Activated T-helper 2 cell treated with anti-CD3 and anti-CD28 coated beads, Interferon-gamma antibody, Interleukin-2, Interleukin-4, amounts not matched to agents 10 μg/mL and 5 μg/mL and 100 μg/mL, durations not matched to agents 14 hours and 24 hours and 36 hours (primary cell): Measurements from ENCODE around the gene CMTM1. TPM values are rescaled to one million over a fixed set of nuclear protein-coding genes. Genes with fewer than 3 reads are reported as not detected.
"Not testable (repeated sequence)": the region's sequence is repeated elsewhere in the genome, so short reads cannot be mapped to it uniquely, and the experiment has no call there.

Source experiments
- DNase-seq: peaks from one replicate; pipeline ENCODE4 v3.0.0; 2021; ENCODE audit warnings: low spot score
- H3K27ac Mint-ChIP-seq: one replicate; pipeline ENCODE4 v1.8.0; 2021; ENCODE audit warnings: mixed read lengths
- H3K27me3 Mint-ChIP-seq: one replicate; pipeline ENCODE4 v1.8.0; 2021; ENCODE audit warnings: low read depth, mixed read lengths
- H3K36me3 Mint-ChIP-seq: one replicate; pipeline ENCODE4 v1.8.0; 2021; ENCODE audit warnings: low read depth, mixed read lengths
- H3K4me1 Mint-ChIP-seq: one replicate; pipeline ENCODE4 v1.8.0; 2021; ENCODE audit warnings: low read depth, mixed read lengths
- H3K4me3 Mint-ChIP-seq: one replicate; pipeline ENCODE4 v1.8.0; 2021; ENCODE audit warnings: low read depth, mild to moderate bottlenecking, moderate library complexity, mixed read lengths
- H3K9me3 Mint-ChIP-seq: one replicate; pipeline ENCODE4 v1.8.0; 2021; ENCODE audit warnings: mixed read lengths
- intact Hi-C: fragments of 100-400 bp; cut with micrococcal nuclease; formaldehyde crosslinking; loops from one replicate; pipeline ENCODE4 v1.15.1; 2023
- total RNA-seq: library from RNA; stranded (reverse); gene quantifications from 2 replicates; pipeline ENCODE4 v1.2.3, GENCODE V29; 2022

CMTM1 gene
- total RNA-seq, 1 donor from 2014 or later, result 10.7 TPM

DNA sequence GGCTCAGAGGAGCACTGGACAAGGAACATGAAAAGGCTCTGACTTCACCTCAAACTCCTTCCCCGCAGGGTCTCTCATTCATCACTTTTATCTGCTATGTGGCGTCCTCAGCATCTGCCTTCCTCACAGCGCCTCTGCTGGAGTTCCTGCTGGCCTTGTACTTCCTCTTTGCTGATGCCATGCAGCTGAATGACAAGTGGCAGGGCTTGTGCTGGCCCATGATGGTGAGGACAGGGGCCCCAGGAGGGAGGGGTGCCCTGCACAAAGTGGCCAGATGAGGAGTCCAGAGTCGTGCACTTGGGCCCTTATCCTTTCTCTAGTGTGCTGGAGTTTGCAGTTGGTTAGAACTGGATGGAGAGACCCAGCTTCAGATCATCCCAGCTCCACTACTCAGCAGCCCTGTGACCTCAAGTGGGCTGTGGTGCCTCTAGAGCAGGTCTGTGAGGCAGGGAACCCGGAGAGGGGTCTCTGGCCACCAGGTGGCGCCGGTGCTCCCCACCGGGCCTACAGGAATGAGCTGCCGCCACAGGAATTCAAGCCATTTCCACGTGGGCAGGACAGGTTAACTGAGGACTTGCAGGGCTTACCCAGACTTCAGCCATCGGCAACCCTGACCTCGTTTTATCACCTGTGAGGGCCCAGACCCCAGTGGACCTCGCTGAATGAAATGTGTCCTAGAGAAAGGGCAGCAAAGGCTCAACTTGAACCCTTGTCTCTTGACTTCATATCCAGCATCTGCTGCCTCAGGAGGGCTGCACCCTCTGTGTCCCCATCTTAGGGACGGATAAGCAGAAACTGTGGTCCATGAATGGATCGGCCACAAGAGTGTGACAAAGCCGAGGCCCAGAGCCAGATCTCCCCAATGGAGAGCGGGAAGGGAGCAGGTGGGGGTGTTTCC lies 42.3 kb downstream of the CMTM1 start:
- H3K27me3 Mint-ChIP-seq, result no peaks in the 10 kb centered on the region
- H3K4me1 Mint-ChIP-seq, result peaks cover 27% of the 10 kb centered on the region
- peak overlapping the region; percentile 68 for H3K27ac Mint-ChIP-seq
- peak overlapping the region; percentile 57 for H3K4me3 Mint-ChIP-seq
- no peaks in the 10 kb centered on the region for H3K9me3 Mint-ChIP-seq
- peak; percentile 72 for DNase-seq
- intact Hi-C loops, result loop anchor here (5.0 kb wide), 3 partner anchors 89 to 264 kb away; partner anchors contain the start of gene CMTM4
- peaks cover 60% of the 10 kb centered on the region for H3K36me3 Mint-ChIP-seq

GRCh38 chr16:66609139-66609510 lies 42.9 kb downstream of the CMTM1 start:
- Mint-ChIP-seq H3K27ac (no peak overlapping the region), H3K27me3 (no peaks in the 10 kb centered on the region), H3K4me1 (peaks cover 22% of the 10 kb centered on the region), H3K9me3 (no peaks in the 10 kb centered on the region), H3K4me3 (no peak overlapping the region), H3K36me3 (peaks cover 60% of the 10 kb centered on the region)
- DNase-seq, result no peak
- intact Hi-C loops, result loop anchor here (5.0 kb wide), 3 partner anchors 88 to 263 kb away; partner anchors contain the start of gene CMTM4

DNA sequence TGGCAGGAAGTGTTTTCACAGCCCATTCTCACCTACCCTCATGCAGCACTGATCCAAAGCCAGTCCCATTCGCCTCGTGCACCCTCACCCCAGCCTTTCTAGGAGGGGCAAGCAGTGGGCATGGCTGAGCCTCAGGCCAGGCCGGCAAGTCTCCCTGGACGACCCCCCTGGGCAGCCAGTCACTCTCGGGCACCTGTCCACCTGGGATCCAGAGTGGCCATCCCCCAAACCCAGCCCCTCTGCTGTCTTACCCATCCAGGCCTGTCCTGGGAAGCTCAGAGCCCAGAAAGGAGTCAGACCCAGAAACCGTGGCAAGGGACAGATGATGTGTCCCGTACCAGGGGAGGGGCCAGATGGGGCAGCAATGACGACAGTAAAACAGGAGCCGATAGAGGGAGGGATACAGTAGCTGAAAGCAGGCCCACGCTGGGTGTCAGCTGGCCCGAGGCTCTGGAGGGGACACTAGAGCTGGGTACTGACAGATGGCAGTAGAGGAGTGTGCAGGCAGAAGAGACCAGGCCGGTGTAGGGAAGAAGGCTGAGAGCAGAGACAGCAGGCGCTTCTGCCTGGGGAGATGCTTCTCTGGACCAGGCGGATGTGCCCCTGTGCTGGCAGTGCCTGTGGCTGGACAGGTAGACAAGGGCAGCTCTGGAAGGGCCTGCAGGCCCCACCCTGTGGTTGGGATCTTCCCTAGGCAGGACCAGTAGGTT lies 44.0 kb downstream of the CMTM1 start:
- Mint-ChIP-seq H3K4me1 (peaks cover 22% of the 10 kb centered on the region), H3K9me3 (no peaks in the 10 kb centered on the region), H3K27ac (no peak overlapping the region), H3K4me3 (no peak overlapping the region), H3K27me3 (no peaks in the 10 kb centered on the region), H3K36me3 (peaks cover 65% of the 10 kb centered on the region)
- intact Hi-C loops, result no loop called here
- no peak for DNase-seq

DNA sequence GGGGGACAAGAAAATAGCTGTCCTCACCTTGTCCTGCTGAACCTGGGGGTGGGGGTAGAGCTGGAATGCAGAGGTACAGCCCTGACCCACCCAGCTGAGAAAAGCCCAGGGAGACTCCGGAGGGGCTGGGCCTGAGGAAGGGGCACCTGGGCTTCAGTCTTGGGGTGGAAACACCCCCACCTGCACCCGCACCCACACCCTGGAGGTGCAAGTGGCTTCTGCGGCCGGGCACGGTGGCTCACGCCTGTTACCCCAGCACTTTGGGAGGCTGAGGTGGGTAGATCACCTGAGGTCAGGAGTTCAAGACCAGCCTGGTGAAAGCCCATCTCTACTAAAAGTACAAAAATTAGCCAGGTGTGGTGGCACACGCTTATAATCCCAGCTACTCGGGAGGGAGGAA lies 45.7 kb downstream of the CMTM1 start:
- H3K27ac Mint-ChIP-seq, DNase-seq, H3K27me3 Mint-ChIP-seq, intact Hi-C loops, H3K4me3 Mint-ChIP-seq, H3K9me3 Mint-ChIP-seq: not testable (repeated sequence)
- peaks cover 59% of the 10 kb centered on the region for H3K36me3 Mint-ChIP-seq
- peaks cover 14% of the 10 kb centered on the region for H3K4me1 Mint-ChIP-seq

GRCh38 chr16:66612422-66612821 lies 46.2 kb downstream of the CMTM1 start:
- peaks cover 14% of the 10 kb centered on the region for H3K4me1 Mint-ChIP-seq
- no peaks in the 10 kb centered on the region for H3K9me3 Mint-ChIP-seq
- DNase-seq, result no peak
- H3K36me3 Mint-ChIP-seq, result peaks cover 54% of the 10 kb centered on the region
- H3K27me3 Mint-ChIP-seq, result no peaks in the 10 kb centered on the region
- H3K27ac Mint-ChIP-seq, result no peak overlapping the region
- H3K4me3 Mint-ChIP-seq, result no peak overlapping the region
- intact Hi-C loops, result no loop called here

GRCh38 chr16:66614161-66614802 lies 48.0 kb downstream of the CMTM1 start:
- H3K4me3 Mint-ChIP-seq, result no peak overlapping the region
- no peak for DNase-seq
- H3K36me3 Mint-ChIP-seq, result peaks cover 37% of the 10 kb centered on the region
- H3K27ac Mint-ChIP-seq, result no peak overlapping the region
- no peaks in the 10 kb centered on the region for H3K4me1 Mint-ChIP-seq
- intact Hi-C loops, result no loop called here
- H3K9me3 Mint-ChIP-seq, result no peaks in the 10 kb centered on the region
- H3K27me3 Mint-ChIP-seq, result no peaks in the 10 kb centered on the region

DNA sequence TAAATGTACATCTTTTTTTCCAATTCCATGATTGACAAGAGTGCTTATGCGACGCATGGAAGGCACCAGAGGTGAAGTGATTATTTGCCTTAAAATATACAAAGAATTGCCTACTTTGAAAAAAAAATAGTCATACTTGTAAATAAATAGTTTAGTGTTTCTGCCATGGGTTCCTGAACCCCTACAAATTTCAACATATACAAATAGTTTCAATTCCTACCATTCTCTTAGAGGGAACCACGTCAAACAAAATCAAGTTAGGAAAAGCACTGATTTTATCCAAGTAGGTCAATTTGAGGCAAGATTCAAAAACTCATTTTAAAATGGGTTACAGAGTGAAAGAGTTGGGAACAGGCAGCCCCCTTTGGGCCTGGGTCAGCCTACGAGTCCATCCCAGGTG lies 49.9 kb downstream of the CMTM1 start:
- Mint-ChIP-seq H3K9me3 (no peaks in the 10 kb centered on the region), H3K4me3 (no peak overlapping the region), H3K27me3 (no peaks in the 10 kb centered on the region), H3K4me1 (peaks cover 3% of the 10 kb centered on the region), H3K27ac (no peak overlapping the region), H3K36me3 (peaks cover 20% of the 10 kb centered on the region)
- DNase-seq, result no peak
- intact Hi-C loops, result no loop called here

- Mint-ChIP-seq H3K27me3 (no peaks in the 10 kb centered on the region), H3K27ac (no peak overlapping the region), H3K4me1 (peaks cover 3% of the 10 kb centered on the region)
Measured at GRCh38 chr16:66616592-66616991, 50.4 kb downstream of the CMTM1 start.

GRCh38 chr16:66617010-66617434 lies 50.8 kb downstream of the CMTM1 start:
- no peaks in the 10 kb centered on the region for H3K9me3 Mint-ChIP-seq
- no peak for DNase-seq
- peaks cover 14% of the 10 kb centered on the region for H3K36me3 Mint-ChIP-seq
- intact Hi-C loops, result no loop called here
- no peaks in the 10 kb centered on the region for H3K27me3 Mint-ChIP-seq
- H3K4me3 Mint-ChIP-seq, result no peak overlapping the region
- peaks cover 3% of the 10 kb centered on the region for H3K4me1 Mint-ChIP-seq
- H3K27ac Mint-ChIP-seq, result no peak overlapping the region

More at GRCh38 chr16:66616592-66616991, 50.4 kb downstream of the CMTM1 start:
- intact Hi-C loops, result no loop called here
- no peak for DNase-seq
- H3K4me3 Mint-ChIP-seq, result no peak overlapping the region
- H3K36me3 Mint-ChIP-seq, result peaks cover 16% of the 10 kb centered on the region
- no peaks in the 10 kb centered on the region for H3K9me3 Mint-ChIP-seq

DNA sequence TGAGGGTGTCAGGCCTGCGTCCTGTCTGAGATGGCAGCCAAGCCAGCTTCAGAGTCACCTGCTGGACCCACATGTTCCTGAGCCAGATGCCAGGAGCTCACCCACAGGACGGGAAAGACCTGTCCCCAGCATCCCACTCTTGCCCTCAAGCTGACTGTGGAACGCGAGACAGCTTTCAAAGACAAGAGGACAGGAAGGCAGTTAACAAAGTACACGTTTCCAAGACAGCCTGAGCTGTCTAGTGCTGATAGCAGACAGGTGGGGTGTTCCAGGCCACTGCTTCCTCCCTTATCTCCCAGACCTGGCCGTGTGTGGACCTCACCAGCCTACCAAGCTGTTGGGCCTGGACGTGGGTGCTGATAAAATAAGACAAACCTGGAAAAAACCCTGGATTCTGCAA lies 51.5 kb downstream of the CMTM1 start:
- H3K36me3 Mint-ChIP-seq, result peaks cover 9% of the 10 kb centered on the region
- no peaks in the 10 kb centered on the region for H3K27me3 Mint-ChIP-seq
- peaks cover 3% of the 10 kb centered on the region for H3K4me1 Mint-ChIP-seq
- H3K27ac Mint-ChIP-seq, result no peak overlapping the region
- DNase-seq, result no peak
- H3K9me3 Mint-ChIP-seq, result no peaks in the 10 kb centered on the region
- no peak overlapping the region for H3K4me3 Mint-ChIP-seq
- intact Hi-C loops, result no loop called here

DNA sequence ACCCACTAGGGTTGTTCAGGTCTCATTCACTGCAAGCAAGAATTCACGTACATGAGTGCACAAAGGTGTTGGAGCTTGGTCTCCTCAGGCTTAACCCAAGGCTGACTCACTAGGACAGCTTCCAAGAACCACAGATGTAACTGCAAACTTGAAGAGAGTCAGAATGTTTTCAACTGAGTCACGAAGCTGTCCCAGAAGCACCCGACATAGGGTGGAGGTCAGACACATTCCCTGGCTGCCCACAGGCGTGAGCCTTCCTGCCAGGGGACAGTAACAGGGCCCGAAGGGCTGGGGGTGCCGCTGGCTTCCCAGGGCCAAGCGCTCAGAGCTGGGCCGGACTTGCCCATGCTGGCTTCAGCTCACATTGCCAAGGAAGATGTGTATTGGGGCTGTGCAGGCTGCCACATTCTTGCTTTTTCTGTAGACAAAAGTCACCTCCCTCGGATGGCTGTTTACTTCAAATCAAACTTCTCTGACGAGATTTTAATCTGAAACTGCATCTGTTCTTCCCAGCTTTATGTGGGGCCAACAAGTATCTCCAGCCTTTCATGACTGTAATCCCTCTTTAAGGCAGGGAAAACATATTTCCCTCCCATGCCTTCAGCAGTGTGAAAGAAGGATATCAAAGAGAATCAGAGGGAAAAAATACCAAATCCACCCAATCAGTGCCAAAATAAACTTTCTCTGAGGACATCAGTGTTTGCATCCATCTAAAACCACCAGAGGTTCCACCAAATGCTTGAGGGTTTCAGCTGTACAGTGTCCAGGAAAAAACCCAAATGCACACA lies 52.5 kb downstream of the CMTM1 start:
- no peaks in the 10 kb centered on the region for H3K9me3 Mint-ChIP-seq
- intact Hi-C loops, result no loop called here
- H3K4me1 Mint-ChIP-seq, result peaks cover 3% of the 10 kb centered on the region
- peaks cover 4% of the 10 kb centered on the region for H3K36me3 Mint-ChIP-seq
- H3K27ac Mint-ChIP-seq, result no peak overlapping the region
- no peak for DNase-seq
- no peak overlapping the region for H3K4me3 Mint-ChIP-seq
- no peaks in the 10 kb centered on the region for H3K27me3 Mint-ChIP-seq
